Cortex of kidney (tissue), 1 donor: ENCODE measurements around the gene NRXN3.
"Not testable (repeated sequence)": the region's sequence is repeated elsewhere in the genome, so short reads cannot be mapped to it uniquely, and the experiment has no call there.

Experiments used
- DNase-seq: peaks from one replicate; lab custom pipeline; 2025; lab: John Stamatoyannopoulos, UW

NRXN3 gene

GRCh38 chr14:79016828-79017505, 846.8 kb downstream of the NRXN3 start:
- DNase-seq = no peak

- DNase-seq = no peak
Observed at GRCh38 chr14:79017561-79017960, 847.4 kb downstream of the NRXN3 start.

GRCh38 chr14:79018836-79019235, 848.7 kb downstream of the NRXN3 start:
- no peak for DNase-seq

GRCh38 chr14:79019898-79020297, 849.7 kb downstream of the NRXN3 start:
- not testable (repeated sequence) for DNase-seq

- DNase-seq = no peak
Observed at GRCh38 chr14:79021766-79022165, 851.6 kb downstream of the NRXN3 start.

- no peak for DNase-seq
Observed at GRCh38 chr14:79027138-79027537, 857.0 kb downstream of the NRXN3 start.

GRCh38 chr14:79028281-79028680, 858.1 kb downstream of the NRXN3 start:
- DNase-seq = no peak

- DNase-seq = no peak
Observed at GRCh38 chr14:79036441-79036840, 866.3 kb downstream of the NRXN3 start.

GRCh38 chr14:79037106-79037505, 866.9 kb downstream of the NRXN3 start:
- no peak for DNase-seq

- no peak for DNase-seq
Observed at GRCh38 chr14:79037593-79037992, 867.4 kb downstream of the NRXN3 start.

GRCh38 chr14:79040790-79041189, 870.6 kb downstream of the NRXN3 start:
- no peak for DNase-seq

GRCh38 chr14:79043194-79043889, 873.2 kb downstream of the NRXN3 start:
- DNase-seq = no peak

GRCh38 chr14:79044894-79045624, 874.9 kb downstream of the NRXN3 start:
- DNase-seq = no peak

GRCh38 chr14:79050787-79051727, 880.9 kb downstream of the NRXN3 start:
- DNase-seq = no peak

- DNase-seq = no peak
Observed at GRCh38 chr14:79051742-79052141, 881.6 kb downstream of the NRXN3 start.

GRCh38 chr14:79056879-79057278, 886.7 kb downstream of the NRXN3 start:
- DNase-seq = no peak

- no peak for DNase-seq
Observed at GRCh38 chr14:79057333-79057732, 887.2 kb downstream of the NRXN3 start.

- no peak for DNase-seq
Observed at GRCh38 chr14:79062226-79062625, 892.1 kb downstream of the NRXN3 start.

- DNase-seq = no peak
Observed at GRCh38 chr14:79064214-79064613, 894.0 kb downstream of the NRXN3 start.

GRCh38 chr14:79074510-79074909, 904.3 kb downstream of the NRXN3 start:
- no peak for DNase-seq

GRCh38 chr14:79076428-79076827, 906.3 kb downstream of the NRXN3 start:
- DNase-seq = no peak

- DNase-seq = no peak
Observed at GRCh38 chr14:79077096-79077495, 906.9 kb downstream of the NRXN3 start.
